OCI-LY7 (cell line): Measurements from ENCODE around the gene BCL11A. TPM values are rescaled to one million over a fixed set of nuclear protein-coding genes. Genes with fewer than 3 reads are reported as not detected.

Source experiments
- BruUV-seq: library from RNA; stranded (reverse); fragments of 400-500 nt; replicated peaks from 2 replicates; lab custom pipeline; 2021; lab: Mats Ljungman, UMichigan
- CTCF ChIA-PET: fragments of 300-600 bp; sonication (Branson Sonifier 250); formaldehyde crosslinking; loops from one replicate; lab custom pipeline; 2022; ENCODE audit warnings: antibody characterized with exemption; ENCODE audit not compliant: unreplicated experiment; lab: Charles Lee
- POLR2A ChIA-PET: fragments of 300-600 bp; sonication (Branson Sonifier 250); formaldehyde crosslinking; loops from one replicate; lab custom pipeline; 2022; ENCODE audit warnings: antibody characterized with exemption; lab: Charles Lee
- DNase-seq: peaks from one replicate; pipeline ENCODE4 v3.0.0-alpha.2; 2015; ENCODE audit warnings: low spot score
- H2AFZ ChIP-seq: fragments of 200-600 bp; sonication (generic), shearing (Covaris generic); 2 replicates; pipeline ENCODE4 v1.6.1; 2014; ENCODE audit warnings: mild to moderate bottlenecking, antibody characterized with exemption, low read length, moderate library complexity
- H3K27ac ChIP-seq: fragments of 200-600 bp; sonication (generic); 2 replicates; pipeline ENCODE4 v1.5.1; 2014; ENCODE audit warnings: mixed run types, low read depth, mild to moderate bottlenecking, moderate library complexity, low read length, inconsistent platforms; ENCODE audit not compliant: poor library complexity, severe bottlenecking
- H3K36me3 ChIP-seq: fragments of 200-600 bp; sonication (generic); 2 replicates; pipeline ENCODE4 v1.6.1; 2014; ENCODE audit warnings: mild to moderate bottlenecking, antibody characterized with exemption, low read length, moderate library complexity, mixed read lengths; ENCODE audit not compliant: insufficient read depth
- H3K4me1 ChIP-seq: fragments of 200-600 bp; sonication (generic); 2 replicates; pipeline ENCODE4 v1.5.1; 2014; ENCODE audit warnings: mild to moderate bottlenecking, low read length; ENCODE audit not compliant: insufficient read depth, poor library complexity, severe bottlenecking
- H3K4me2 ChIP-seq: fragments of 200-600 bp; sonication (generic); 2 replicates; pipeline ENCODE4 v1.6.1; 2014; ENCODE audit warnings: mild to moderate bottlenecking, low read length
- H3K4me3 ChIP-seq: fragments of 200-600 bp; sonication (generic); 2 replicates; pipeline ENCODE4 v1.5.1; 2014; ENCODE audit warnings: mild to moderate bottlenecking, low read depth, low read length; ENCODE audit not compliant: poor library complexity, severe bottlenecking
- H3K79me2 ChIP-seq: fragments of 200-600 bp; sonication (generic); 2 replicates; pipeline ENCODE4 v1.6.1; 2016; ENCODE audit warnings: low read depth, mild to moderate bottlenecking, low read length, moderate library complexity, mixed read lengths; ENCODE audit not compliant: insufficient read depth
- H3K9me2 ChIP-seq: fragments of 200-600 bp; sonication (generic); 2 replicates; pipeline ENCODE4 v1.6.1; 2016; ENCODE audit warnings: mild to moderate bottlenecking, low read length, mixed read lengths; ENCODE audit not compliant: insufficient read depth
- H3K9me3 ChIP-seq: fragments of 200-600 bp; sonication (generic); 2 replicates; pipeline ENCODE4 v1.6.1; 2014; ENCODE audit warnings: mild to moderate bottlenecking, mixed run types, low read length, mixed read lengths
- H4K20me1 ChIP-seq: fragments of 200-600 bp; sonication (generic); 2 replicates; pipeline ENCODE4 v1.6.1; 2014; ENCODE audit warnings: mild to moderate bottlenecking, antibody characterized with exemption, low read length, moderate library complexity, mixed read lengths; ENCODE audit not compliant: insufficient read depth
- CTCF ChIP-seq: fragments of 200-600 bp; sonication (generic); conservative IDR thresholded peaks from 2 replicates; pipeline ENCODE4 v1.5.1; 2014; ENCODE audit warnings: mild to moderate bottlenecking, antibody characterized with exemption, low read length, moderate library complexity, mixed read lengths
- EZH2phosphoT487 ChIP-seq: fragments of 200-600 bp; sonication (generic); IDR thresholded peaks from 2 replicates; pipeline ENCODE4 v1.6.1; 2018; ENCODE audit warnings: low read depth, borderline replicate concordance, mild to moderate bottlenecking, mixed run types, antibody characterized with exemption, low read length, moderate library complexity, mixed read lengths
- intact Hi-C: fragments of 100-400 bp; cut with micrococcal nuclease; formaldehyde crosslinking; loops from one replicate; pipeline ENCODE4 v1.10.0; 2022; ENCODE audit not compliant: unreplicated experiment
- total RNA-seq, 2 experiments: library from RNA; depleted of rRNA in 1 of 2; stranded (reverse); fragments of >200 nt in 1 of 2; shearing (Covaris generic) in 1 of 2; gene quantifications; 2 replicates each; pipeline ENCODE4 v1.2.3, GENCODE V29; 2014 to 2022

Gene BCL11A
- total RNA-seq, 2 experiments from 2014 or later = 64.3 to 167 TPM

- H3K9me3 ChIP-seq = no peaks in the 10 kb centered on the region
- H4K20me1 ChIP-seq = no peaks in the 10 kb centered on the region
- H3K9me2 ChIP-seq = no peaks in the 10 kb centered on the region
- H3K4me3 ChIP-seq = peak overlapping the region; percentile 41
- H3K79me2 ChIP-seq = no peaks in the 10 kb centered on the region
- ChIA-PET CTCF (no interaction called here), POLR2A (interaction anchor here (0.6 to 2.1 kb wide), 6 partner anchors 8 to 389 kb away, joined by 3 to 10 read pairs (median 3); no protein-coding TSS in a partner anchor)
- H3K4me2 ChIP-seq = peak overlapping the region; percentile 63
- peak; percentile 41 for DNase-seq
- TF ChIP-seq EZH2phosphoT487 (no peak), CTCF (no peak)
- no peaks in the 10 kb centered on the region for H3K36me3 ChIP-seq
- intact Hi-C loops = loop anchor here (2.0 to 5.0 kb wide), 3 partner anchors 71 to 109 kb away; no protein-coding TSS in a partner anchor
- BruUV-seq = no TSS peak
- H2AFZ ChIP-seq = peak overlapping the region; percentile 29; the same call in 1 of the 2 replicates
- H3K27ac ChIP-seq = peak overlapping the region; percentile 4
- peaks cover 61% of the 10 kb centered on the region for H3K4me1 ChIP-seq
These were observed 115.3 kb downstream of the BCL11A start for GRCh38 chr2:60438131-60438530.

GRCh38 chr2:60437080-60437696 is 116.3 kb downstream of the BCL11A start:
- Histone ChIP-seq H4K20me1 (no peaks in the 10 kb centered on the region), H3K4me2 (peak overlapping the region; percentile 63), H3K27ac (peak overlapping the region; percentile 26), H3K9me3 (no peaks in the 10 kb centered on the region), H3K79me2 (no peaks in the 10 kb centered on the region), H2AFZ (peak overlapping the region; percentile 29; the same call in 1 of the 2 replicates), H3K4me1 (peaks cover 55% of the 10 kb centered on the region), H3K9me2 (no peaks in the 10 kb centered on the region), H3K4me3 (no peak overlapping the region), H3K36me3 (no peaks in the 10 kb centered on the region)
- intact Hi-C loops = loop anchor here (5.0 kb wide), 1 partner anchor 95 kb away; no protein-coding TSS in a partner anchor
- TF ChIP-seq CTCF (no peak; the same call in 1 of the 2 replicates), EZH2phosphoT487 (no peak)
- POLR2A ChIA-PET = interaction anchor here (0.8 to 2.3 kb wide), 7 partner anchors 9 to 102 kb away, joined by 3 to 14 read pairs (median 3); no protein-coding TSS in a partner anchor
- CTCF ChIA-PET = interaction anchor here (0.7 to 1.1 kb wide), 2 partner anchors 9 to 47 kb away, joined by 3 read pairs; no protein-coding TSS in a partner anchor
- DNase-seq = peak; percentile 48
- no TSS peak for BruUV-seq
